Stomach (tissue), 9 donors: ENCODE measurements around the gene FAM24B. TPM values are rescaled to one million over a fixed set of nuclear protein-coding genes. Genes with fewer than 3 reads are reported as not detected.

ENCODE experiments used
- DNase-seq, 2 donors: peaks; one replicate each; pipeline versions ENCODE4 v3.0.0 to v3.0.0-alpha.2; 2013 to 2019
- H3K27ac ChIP-seq, 5 donors: fragments of 200-600 bp in 4 of 5; sonication (generic) in 4 of 5; one replicate each; pipeline ENCODE4 v1.5.1; 2013 to 2019; ENCODE audit warnings: mild to moderate bottlenecking in 1 of 5, moderate library complexity in 1 of 5
- H3K27me3 ChIP-seq, 3 donors: fragments of 200-600 bp; sonication (generic); one replicate each; pipeline ENCODE4 v1.5.1; 2017 to 2019; ENCODE audit warnings: mixed run types in 1 of 3
- H3K36me3 ChIP-seq, 4 donors: fragments of 200-600 bp; sonication (generic); 1 replicate in 3 of 4; 2 replicates in 1 of 4; pipeline ENCODE4 v1.5.1; 2016 to 2019
- H3K4me1 ChIP-seq, 4 donors: fragments of 200-600 bp; sonication (generic); one replicate each; pipeline ENCODE4 v1.5.1; 2016 to 2019
- H3K4me3 ChIP-seq, 4 donors: fragments of 200-600 bp; sonication (generic) in 3 of 4; one replicate each; pipeline ENCODE4 v1.5.1; 2016 to 2019; ENCODE audit warnings: mild to moderate bottlenecking in 1 of 4
- H3K9me3 ChIP-seq, 4 donors: fragments of 200-600 bp; sonication (generic); one replicate each; pipeline ENCODE4 v1.5.1; 2016 to 2019
- CTCF ChIP-seq, 7 experiments: fragments of 450-650 bp in 4 of 7; fragments of 200-600 bp in 3 of 7; sonication (generic) in 3 of 7; IDR thresholded peaks; one replicate each; pipeline ENCODE4 v1.5.1; 2016 to 2019; ENCODE audit warnings: antibody characterized with exemption in 7 of 7, control low read depth in 2 of 7, mild to moderate bottlenecking in 1 of 7
- EP300 ChIP-seq: sonication (generic); formaldehyde crosslinking; IDR thresholded peaks from one replicate; pipeline ENCODE4 v1.6.1; 2017; ENCODE audit warnings: antibody characterized with exemption
- POLR2A ChIP-seq, 4 donors: fragments of 450-650 bp; IDR thresholded peaks; one replicate each; pipeline ENCODE4 v1.6.1; 2016; ENCODE audit warnings: antibody characterized with exemption in 4 of 4, control low read depth in 2 of 4, mild to moderate bottlenecking in 1 of 4, moderate library complexity in 1 of 4
- POLR2AphosphoS5 ChIP-seq, 3 donors: sonication (generic); formaldehyde crosslinking; IDR thresholded peaks; one replicate each; pipeline ENCODE4 v1.6.1; 2016; ENCODE audit warnings: antibody characterized with exemption in 3 of 3
- WGBS, 5 donors: extraction: QIAGEN DNeasy Blood & Tissue Kit in 3 of 5; methylation state at CpG; one replicate each; pipeline versions ENCODE4 v1.1.5 to v1.1.7; 2013 to 2018; 5-methylcytosine and 5-hydroxymethylcytosine counted together
- intact Hi-C: fragments of 100-400 bp; cut with DNase I; formaldehyde crosslinking; loops from one replicate; pipeline ENCODE4 v1.15.1; 2023; ENCODE audit warnings: low total_unique reads
- polyA plus RNA-seq, 3 donors: library from polyadenylated mRNA; stranded (reverse); fragments of 200-250 nt; gene quantifications; one replicate each; pipeline ENCODE4 v1.2.3, GENCODE V29; 2013
- total RNA-seq, 5 donors: library from RNA; depleted of rRNA; stranded (reverse); fragments of >200 nt; gene quantifications; one replicate each; pipeline versions ENCODE4 v1.1.0 to v1.2.3, GENCODE V29; 2014 to 2016
- donor health status: healthy with polysubstance abuse.
- donor health status: Bipolar disorder and iron deficiency.
- donor health status: healthy.

Gene FAM24B
- total and polyA plus RNA-seq, 8 donors = 2.0 to 4.5 (median 3.4) TPM; not detected in 2

GRCh38 chr10:122812751-122813150 lies 66.6 kb downstream of the FAM24B start:
- WGBS, 5 donors = 65 to 80% (median 77%) methylated on average over 3 to 4 of the region's 4 CpGs
- intact Hi-C loops = no loop called here
- DNase-seq = no peak
- TF ChIP-seq POLR2AphosphoS5 (IDR thresholded peaks at IDR 0.05) (no peak), CTCF (IDR thresholded peaks at IDR 0.05) (no peak), POLR2A (IDR thresholded peaks at IDR 0.05) (no peak), EP300 (no peak)
- H3K36me3 ChIP-seq = no peaks in the 10 kb centered on the region
- no peaks in the 10 kb centered on the region for H3K4me1 ChIP-seq
- no peaks in the 10 kb centered on the region for H3K9me3 ChIP-seq
- H3K4me3 ChIP-seq = no peak overlapping the region
- peaks cover 0 to 13% (median 0%) of the 10 kb centered on the region in 3 donors for H3K27me3 ChIP-seq
- no peak overlapping the region for H3K27ac ChIP-seq

GRCh38 chr10:122802282-122802681 lies 77.1 kb downstream of the FAM24B start:
- 82 to 91% (median 89%) methylated on average over 6 to 7 of the region's 7 CpGs for WGBS, 5 donors
- Histone ChIP-seq H3K9me3 (no peaks in the 10 kb centered on the region), H3K36me3 (no peaks in the 10 kb centered on the region), H3K27ac (no peak overlapping the region), H3K4me1 (no peaks in the 10 kb centered on the region), H3K27me3 (no peaks in the 10 kb centered on the region), H3K4me3 (no peak overlapping the region)
- DNase-seq = no peak
- intact Hi-C loops = no loop called here
- TF ChIP-seq EP300 (no peak), POLR2AphosphoS5 (IDR thresholded peaks at IDR 0.05) (no peak)

Other genes with a start within 250 kb of the FAM24B start
- gene C10orf120, start 179.7 kb downstream of the FAM24B start, total RNA-seq = not detected
- not detected for gene C10orf120, start 179.7 kb downstream of the FAM24B start, polyA plus RNA-seq
- under 1 TPM in 3 of 5 donors, not detected in 2; 0.55 to 0.58 (median 0.58) TPM for gene CUZD1, start 33.7 kb downstream of the FAM24B start, total RNA-seq
- 10 to 100 TPM in 1 of 3 donors, 1 to 10 TPM in 1, under 1 TPM in 1; 0.44 to 14.1 (median 1.1) TPM for gene CUZD1, start 33.7 kb downstream of the FAM24B start, polyA plus RNA-seq
- gene FAM24A, start 31.0 kb upstream of the FAM24B start, total RNA-seq = not detected
- not detected for gene FAM24A, start 31.0 kb upstream of the FAM24B start, polyA plus RNA-seq
- gene C10orf88, start 74.6 kb upstream of the FAM24B start, total RNA-seq = 10 to 100 TPM in 1 of 5 donors, 1 to 10 TPM in 4; 1.7 to 17.1 (median 5.9) TPM
- 1 to 10 TPM; 3.1 to 4.0 (median 3.2) TPM for gene C10orf88, start 74.6 kb upstream of the FAM24B start, polyA plus RNA-seq
- gene PSTK, start 100.8 kb upstream of the FAM24B start, total RNA-seq = 10 to 100 TPM in 1 of 5 donors, 1 to 10 TPM in 2, not detected in 2; 1.2 to 11.6 (median 5.0) TPM
- 1 to 10 TPM; 3.5 to 4.4 (median 3.8) TPM for gene PSTK, start 100.8 kb upstream of the FAM24B start, polyA plus RNA-seq
- 10 to 100 TPM in 2 of 5 donors, 1 to 10 TPM in 3; 3.5 to 18.5 (median 9.8) TPM for gene IKZF5, start 129.2 kb upstream of the FAM24B start, total RNA-seq
- gene IKZF5, start 129.2 kb upstream of the FAM24B start, polyA plus RNA-seq = 1 to 10 TPM; 5.4 to 8.4 (median 5.5) TPM
- 10 to 100 TPM in 4 of 5 donors, 1 to 10 TPM in 1; 3.8 to 19.1 (median 12.9) TPM for gene ACADSB, start 129.4 kb upstream of the FAM24B start, total RNA-seq
- gene ACADSB, start 129.4 kb upstream of the FAM24B start, polyA plus RNA-seq = 10 to 100 TPM in 1 of 3 donors, 1 to 10 TPM in 2; 8.2 to 10.7 (median 8.8) TPM